H1 (cell line): ENCODE measurements around the gene DAZL. TPM values are rescaled to one million over a fixed set of nuclear protein-coding genes. Genes with fewer than 3 reads are reported as not detected.

Experiments used
- BACH1 ChIP-seq: IDR thresholded peaks from 2 replicates; pipeline ENCODE4 v1.6.1; 2012; ENCODE audit warnings: low read length, improper control_type of control experiment
- CHD7 ChIP-seq: fragments of 300-600 bp; sonication (generic); IDR thresholded peaks from 2 replicates; pipeline ENCODE4 v1.7.1; 2012; ENCODE audit warnings: low read length, moderate library complexity, mild to moderate bottlenecking, inconsistent platforms; ENCODE audit not compliant: insufficient replicate concordance
- EP300 ChIP-seq, 2 experiments: IDR thresholded peaks; 1 replicate in 1 of 2; 2 replicates in 1 of 2; pipeline ENCODE4 v1.6.1; 2011 to 2012; ENCODE audit warnings: low read depth in 2 of 2, low read length in 2 of 2, mild to moderate bottlenecking in 2 of 2, borderline replicate concordance in 1 of 2, inconsistent platforms in 1 of 2, moderate library complexity in 1 of 2
- GTF2F1 ChIP-seq: IDR thresholded peaks from 2 replicates; pipeline ENCODE4 v1.6.1; 2012; ENCODE audit warnings: low read depth, low read length, improper control_type of control experiment, borderline replicate concordance
- KDM4A ChIP-seq: IDR thresholded peaks from one replicate; pipeline ENCODE4 v1.7.1; 2012; ENCODE audit warnings: low read depth, mild to moderate bottlenecking, moderate library complexity, low read length, inconsistent platforms; ENCODE audit not compliant: severe bottlenecking
- KDM5A ChIP-seq: fragments of 200-600 bp; IDR thresholded peaks from 2 replicates; pipeline ENCODE4 v1.7.1; 2012; ENCODE audit warnings: mild to moderate bottlenecking, low read length, inconsistent platforms, mixed read lengths
- RNF2 ChIP-seq: fragments of 200-900, 300-1000 bp; sonication (generic); IDR thresholded peaks from 2 replicates; pipeline ENCODE4 v1.7.1; 2016; ENCODE audit warnings: borderline replicate concordance, low read depth, mild to moderate bottlenecking, antibody characterized with exemption, low read length; ENCODE audit not compliant: poor library complexity, severe bottlenecking; ENCODE audit errors: missing control alignments
- SRF ChIP-seq: IDR thresholded peaks from 2 replicates; pipeline ENCODE4 v1.6.1; 2011; ENCODE audit warnings: mild to moderate bottlenecking, low read depth, low read length, moderate library complexity
- TEAD4 ChIP-seq: IDR thresholded peaks from 2 replicates; pipeline ENCODE4 v1.6.1; 2012; ENCODE audit warnings: low read depth, low read length, inconsistent platforms, mixed read lengths
- polyA plus RNA-seq, 7 experiments: library from polyadenylated mRNA; depleted of rRNA in 3 of 7; stranded (reverse) in 5 of 7; unstranded in 2 of 7; fragments of >200 nt in 5 of 7; fragments of 200-250 nt in 2 of 7; gene quantifications; 1 replicate in 5 of 7; 2 replicates in 1 of 7; 4 replicates in 1 of 7; pipeline versions ENCODE4 v1.2.1 to v1.2.3, GENCODE V29; 2011 to 2013; ENCODE audit warnings: missing spikeins in 2 of 7, mixed read lengths in 2 of 7
- total RNA-seq: library from RNA; stranded (reverse); fragmentation: NEBNext Ultra II Directional; extraction: Animal tissue kit (Norgen Biotek cat#: 25700); gene quantifications from 2 replicates; pipeline ENCODE4 v1.2.1, GENCODE V29; 2021

DAZL gene
- total and polyA plus RNA-seq, 2 of the 8 experiments (the other 6 are each of a cell fraction or from before 2014, with no cell fraction given): 3.4 to 5.9 TPM

- TF ChIP-seq CHD7 (no peak), SRF (no peak), BACH1 (no peak), GTF2F1 (no peak), EP300 (IDR thresholded peaks at IDR 0.05; ENCODE audit: borderline replicate concordance in 1 of 2, low read depth in 2 of 2, low read length in 2 of 2) (no peak), KDM5A (no peak), TEAD4 (no peak), RNF2 (no peak), KDM4A (no peak)
Observed at GRCh38 chr3:16545413-16546185, 59.6 kb downstream of the DAZL start (continued).
